PFSK-1 (cell line): Measurements from ENCODE around the gene STK32B.

Source experiments
- FOXP2 ChIP-seq: optimal IDR thresholded peaks from 2 replicates; pipeline ENCODE3; 2011; ENCODE audit warnings: borderline replicate concordance, control low read depth, inconsistent platforms; ENCODE audit not compliant: insufficient read depth; ENCODE audit errors: extremely low read length, extremely low read depth
- POLR2AphosphoS5 ChIP-seq: IDR thresholded peaks from 2 replicates; pipeline ENCODE4 v1.6.1; 2012; ENCODE audit warnings: low read depth, mild to moderate bottlenecking, control low read depth, low read length, moderate library complexity
- SIN3A ChIP-seq: IDR thresholded peaks from 2 replicates; pipeline ENCODE4 v1.6.1; 2012; ENCODE audit warnings: mild to moderate bottlenecking, low read length, moderate library complexity, borderline replicate concordance; ENCODE audit not compliant: insufficient read depth
- TAF1 ChIP-seq: IDR thresholded peaks from 2 replicates; pipeline ENCODE4 v1.6.1; 2012; ENCODE audit warnings: low read length, control low read depth, borderline replicate concordance; ENCODE audit not compliant: insufficient read depth
- TF ChIP-seq, protein P1 (sequence below), 2 experiments: IDR thresholded peaks; 2 replicates each; pipeline versions ENCODE4 v1.6.1 to v1.8.0; 2011 to 2012; ENCODE audit warnings: low read depth in 2 of 2, low read length in 2 of 2, control low read depth in 1 of 2, inconsistent platforms in 1 of 2, mild to moderate bottlenecking in 1 of 2, moderate library complexity in 1 of 2; ENCODE audit not compliant: insufficient read depth in 1 of 2

The STK32B gene

DNA sequence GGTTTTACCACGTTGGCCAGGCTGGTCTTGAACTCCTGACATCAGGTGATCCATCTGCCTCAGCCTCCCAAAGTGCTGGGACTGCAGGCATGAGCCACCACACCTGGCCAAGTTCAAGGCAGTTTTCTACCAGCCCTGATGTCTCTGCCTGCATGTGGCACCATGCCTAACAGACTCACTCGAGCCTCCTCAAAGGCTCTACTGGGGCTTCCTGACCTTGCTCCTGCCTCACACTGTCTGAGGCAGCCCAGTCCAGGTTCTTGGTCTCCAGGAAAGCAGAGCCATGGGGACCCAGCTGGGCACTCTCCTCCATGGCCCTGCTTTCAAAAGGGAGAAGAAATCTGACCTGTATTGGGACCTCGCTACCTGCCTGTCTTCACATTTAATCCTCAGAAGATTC, 370.1 kb downstream of the STK32B start:
- no peak for TF ChIP-seq TAF1
- TF ChIP-seq POLR2AphosphoS5: no peak
- TF ChIP-seq FOXP2: no peak
- TF ChIP-seq SIN3A: no peak
- TF ChIP-seq, protein P1, sequence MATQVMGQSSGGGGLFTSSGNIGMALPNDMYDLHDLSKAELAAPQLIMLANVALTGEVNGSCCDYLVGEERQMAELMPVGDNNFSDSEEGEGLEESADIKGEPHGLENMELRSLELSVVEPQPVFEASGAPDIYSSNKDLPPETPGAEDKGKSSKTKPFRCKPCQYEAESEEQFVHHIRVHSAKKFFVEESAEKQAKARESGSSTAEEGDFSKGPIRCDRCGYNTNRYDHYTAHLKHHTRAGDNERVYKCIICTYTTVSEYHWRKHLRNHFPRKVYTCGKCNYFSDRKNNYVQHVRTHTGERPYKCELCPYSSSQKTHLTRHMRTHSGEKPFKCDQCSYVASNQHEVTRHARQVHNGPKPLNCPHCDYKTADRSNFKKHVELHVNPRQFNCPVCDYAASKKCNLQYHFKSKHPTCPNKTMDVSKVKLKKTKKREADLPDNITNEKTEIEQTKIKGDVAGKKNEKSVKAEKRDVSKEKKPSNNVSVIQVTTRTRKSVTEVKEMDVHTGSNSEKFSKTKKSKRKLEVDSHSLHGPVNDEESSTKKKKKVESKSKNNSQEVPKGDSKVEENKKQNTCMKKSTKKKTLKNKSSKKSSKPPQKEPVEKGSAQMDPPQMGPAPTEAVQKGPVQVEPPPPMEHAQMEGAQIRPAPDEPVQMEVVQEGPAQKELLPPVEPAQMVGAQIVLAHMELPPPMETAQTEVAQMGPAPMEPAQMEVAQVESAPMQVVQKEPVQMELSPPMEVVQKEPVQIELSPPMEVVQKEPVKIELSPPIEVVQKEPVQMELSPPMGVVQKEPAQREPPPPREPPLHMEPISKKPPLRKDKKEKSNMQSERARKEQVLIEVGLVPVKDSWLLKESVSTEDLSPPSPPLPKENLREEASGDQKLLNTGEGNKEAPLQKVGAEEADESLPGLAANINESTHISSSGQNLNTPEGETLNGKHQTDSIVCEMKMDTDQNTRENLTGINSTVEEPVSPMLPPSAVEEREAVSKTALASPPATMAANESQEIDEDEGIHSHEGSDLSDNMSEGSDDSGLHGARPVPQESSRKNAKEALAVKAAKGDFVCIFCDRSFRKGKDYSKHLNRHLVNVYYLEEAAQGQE (IDR thresholded peaks at IDR 0.05; ENCODE audit: insufficient read depth in 1 of 2, low read depth in 2 of 2, low read length in 2 of 2): no peak

DNA sequence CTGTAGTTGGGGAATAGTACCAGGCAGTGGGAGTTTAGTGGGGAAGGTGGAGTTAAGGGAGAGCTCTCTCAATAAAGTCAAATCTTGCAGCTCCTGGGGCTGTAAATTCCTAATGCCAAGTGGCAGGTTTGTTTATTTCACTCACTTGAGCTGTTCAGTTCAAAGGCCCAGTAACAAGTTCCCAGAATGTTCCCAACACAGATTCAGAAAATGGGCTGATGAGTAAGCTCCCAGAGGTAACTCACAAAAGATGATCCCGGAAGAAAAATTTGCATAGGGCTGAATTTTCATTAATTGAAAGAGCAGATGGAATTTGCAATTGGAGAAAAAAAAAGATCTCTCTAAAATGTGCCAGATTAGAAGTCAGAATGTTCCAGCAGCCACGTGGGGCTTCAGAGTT, 370.9 kb downstream of the STK32B start:
- TF ChIP-seq TAF1 (no peak), FOXP2 (no peak), POLR2AphosphoS5 (no peak), SIN3A (no peak)
- TF ChIP-seq, protein P1 (IDR thresholded peaks at IDR 0.05; ENCODE audit: insufficient read depth in 1 of 2, low read depth in 2 of 2, low read length in 2 of 2): no peak

DNA sequence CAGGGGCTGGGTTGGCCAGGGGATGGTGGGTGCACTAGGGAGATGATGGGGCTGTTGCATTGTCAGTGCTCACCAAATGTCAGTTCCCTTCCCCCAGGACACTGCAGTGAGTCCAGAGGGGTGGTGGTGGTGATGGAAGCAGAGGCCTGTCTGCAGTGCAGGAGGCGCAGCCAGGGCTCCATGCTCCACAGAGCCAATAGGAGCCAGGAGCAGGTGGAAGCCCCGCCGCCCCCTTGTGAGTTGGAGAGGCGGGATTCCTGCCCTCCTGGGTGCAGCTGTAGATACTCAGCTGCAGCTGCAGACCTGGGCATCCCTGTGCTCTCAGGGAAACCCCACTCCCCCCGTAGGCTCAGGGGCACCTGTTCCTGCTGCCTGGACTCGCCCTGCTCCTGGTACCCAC, 372.4 kb downstream of the STK32B start:
- TF ChIP-seq, protein P1 (IDR thresholded peaks at IDR 0.05; ENCODE audit: insufficient read depth in 1 of 2, low read depth in 2 of 2, low read length in 2 of 2): no peak
- no peak for TF ChIP-seq FOXP2
- TF ChIP-seq TAF1: no peak
- TF ChIP-seq SIN3A: no peak
- TF ChIP-seq POLR2AphosphoS5: no peak

DNA sequence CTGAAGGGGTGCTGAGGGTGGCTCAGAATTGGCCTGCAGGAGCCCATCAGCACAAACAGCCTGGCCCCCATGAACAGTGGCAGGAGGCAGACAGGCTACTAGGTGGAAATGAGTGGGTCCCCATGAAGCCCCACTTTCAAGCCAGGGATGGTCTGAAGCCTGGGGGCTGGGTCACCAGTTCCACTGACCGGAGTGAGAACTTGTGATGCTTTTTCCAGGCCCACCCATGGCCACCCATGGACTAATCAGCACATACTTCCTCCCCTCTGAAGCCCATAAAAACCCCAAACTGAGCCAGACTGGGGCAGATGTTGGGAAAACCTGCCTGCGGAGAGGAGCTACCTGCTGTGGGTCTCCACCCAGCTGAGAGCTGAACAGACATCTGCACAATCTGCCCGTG, 372.9 kb downstream of the STK32B start:
- no peak for TF ChIP-seq FOXP2
- TF ChIP-seq TAF1: no peak
- no peak for TF ChIP-seq SIN3A
- TF ChIP-seq, protein P1 (IDR thresholded peaks at IDR 0.05; ENCODE audit: insufficient read depth in 1 of 2, low read depth in 2 of 2, low read length in 2 of 2): no peak

DNA sequence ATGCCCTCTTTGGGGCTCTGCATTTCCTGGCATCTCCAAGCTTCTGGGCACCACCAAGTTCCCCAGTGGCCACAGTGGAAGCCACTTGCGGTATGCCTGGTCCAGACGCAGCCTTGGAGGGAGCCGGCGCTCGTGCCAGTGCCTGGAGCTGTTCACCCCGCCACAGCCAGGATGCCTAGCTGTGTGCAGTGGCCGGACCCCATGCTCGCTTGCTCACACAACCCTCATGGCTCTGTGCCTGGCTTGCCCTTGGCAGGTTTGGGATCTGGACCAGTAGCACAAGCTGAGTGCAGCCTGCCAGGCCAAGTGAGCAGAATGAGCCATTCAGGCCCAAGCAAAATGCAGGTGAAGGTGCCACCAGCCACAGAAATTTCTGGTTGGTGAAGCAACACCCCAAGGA, 373.6 kb downstream of the STK32B start:
- TF ChIP-seq, protein P1 (IDR thresholded peaks at IDR 0.05; ENCODE audit: insufficient read depth in 1 of 2, low read depth in 2 of 2, low read length in 2 of 2): no peak
- no peak for TF ChIP-seq FOXP2
- TF ChIP-seq SIN3A: no peak
- no peak for TF ChIP-seq POLR2AphosphoS5
- no peak for TF ChIP-seq TAF1
